Panc1 (cell line): ENCODE data around the gene ZNF865. TPM values are rescaled to one million over a fixed set of nuclear protein-coding genes. Genes with fewer than 3 reads are reported as not detected.
A peak's percentile ranks its signal among the peaks of the same experiment; 100 is the strongest.

Experiments used
- ATAC-seq: fragments of 200-7000 bp; cut with Tn5 transposase; 2 replicates; pipeline ENCODE4 v1.9.1; 2020; ENCODE audit warnings: mild to moderate bottlenecking, moderate library complexity
- BruUV-seq: library from RNA; stranded (reverse); fragments of 400-500 nt; replicated peaks from 2 replicates; lab custom pipeline; 2021; lab: Mats Ljungman, UMichigan
- CTCF ChIA-PET: fragments of 300-600 bp; sonication (Branson Sonifier 250); formaldehyde crosslinking; loops from one replicate; lab custom pipeline; 2022; ENCODE audit warnings: antibody characterized with exemption; lab: Charles Lee
- POLR2A ChIA-PET: fragments of 300-600 bp; sonication (Branson Sonifier 250); formaldehyde crosslinking; loops from one replicate; lab custom pipeline; 2022; ENCODE audit warnings: antibody characterized with exemption; lab: Charles Lee
- DNase-seq: peaks from one replicate; pipeline ENCODE4 v3.0.0-alpha.2; 2010; ENCODE audit warnings: low read depth, low spot score
- H3K27ac ChIP-seq: 2 replicates; pipeline ENCODE4 v1.5.1; 2011; ENCODE audit warnings: mild to moderate bottlenecking, low read length, inconsistent platforms
- H3K27me3 ChIP-seq: fragments of 200-500 bp; sonication (Bioruptor generic); 2 replicates; pipeline ENCODE4 v1.6.0; 2014; ENCODE audit warnings: low read length, inconsistent platforms; ENCODE audit not compliant: control insufficient read depth, insufficient read depth
- H3K36me3 ChIP-seq: fragments of 200-500 bp; sonication (Bioruptor generic); 2 replicates; pipeline ENCODE4 v1.5.1; 2014; ENCODE audit warnings: inconsistent platforms, mild to moderate bottlenecking, low read length, moderate library complexity; ENCODE audit not compliant: control insufficient read depth, insufficient read depth
- H3K4me1 ChIP-seq: 2 replicates; pipeline ENCODE4 v1.5.1; 2011; ENCODE audit warnings: inconsistent platforms, mild to moderate bottlenecking, low read length, moderate library complexity; ENCODE audit not compliant: control insufficient read depth, insufficient read depth
- H3K4me3 ChIP-seq, 2 experiments: 2 replicates each; pipeline ENCODE4 v1.5.1; 2011 to 2012; ENCODE audit warnings: low read depth in 2 of 2, low read length in 2 of 2, mild to moderate bottlenecking in 2 of 2, inconsistent platforms in 1 of 2, moderate library complexity in 1 of 2
- H3K9me3 ChIP-seq: fragments of 200-500 bp; sonication (Bioruptor generic); 2 replicates; pipeline ENCODE4 v1.5.1; 2014; ENCODE audit warnings: low read depth, mild to moderate bottlenecking, inconsistent platforms, low read length, moderate library complexity; ENCODE audit not compliant: control insufficient read depth, insufficient read depth
- CTCF ChIP-seq: fragments of 450-650 bp; IDR thresholded peaks from 2 replicates; pipeline ENCODE4 v1.5.1; 2017; ENCODE audit warnings: mild to moderate bottlenecking
- POLR2AphosphoS5 ChIP-seq: IDR thresholded peaks from 2 replicates; pipeline ENCODE4 v1.6.1; 2012; ENCODE audit warnings: mild to moderate bottlenecking, low read depth, low read length, moderate library complexity
- REST ChIP-seq, 2 experiments: IDR thresholded peaks; 2 replicates each; pipeline ENCODE4 v1.6.1; 2011 to 2012; ENCODE audit warnings: low read depth in 2 of 2, control low read depth in 1 of 2, low read length in 1 of 2, mild to moderate bottlenecking in 1 of 2, moderate library complexity in 1 of 2; ENCODE audit not compliant: insufficient read depth in 1 of 2
- SIN3A ChIP-seq: IDR thresholded peaks from 2 replicates; pipeline ENCODE4 v1.6.1; 2012; ENCODE audit warnings: low read depth, mild to moderate bottlenecking, low read length, moderate library complexity, borderline replicate concordance; ENCODE audit not compliant: insufficient read depth
- TCF7L2 ChIP-seq: IDR thresholded peaks from 2 replicates; pipeline ENCODE4 v1.6.1; 2011; ENCODE audit warnings: mild to moderate bottlenecking, low read depth, low read length, inconsistent platforms
- in situ Hi-C: cut with HindIII; loops from 2 replicates; pipeline ENCODE4 v1.10.0; 2016; ENCODE audit warnings: low sequenced_read_pairs, low pct_unique_long_range_greater_than_20kb
- intact Hi-C: fragments of 100-400 bp; cut with micrococcal nuclease; formaldehyde crosslinking; loops from one replicate; pipeline ENCODE4 v1.10.0; 2022; ENCODE audit not compliant: unreplicated experiment
- total RNA-seq: library from RNA; stranded (reverse); gene quantifications from one replicate; pipeline ENCODE4 v1.2.1, GENCODE V29; 2021; ENCODE audit not compliant: unreplicated experiment

The ZNF865 gene
- total RNA-seq, 1 experiment from 2014 or later, result 25.6 TPM

GRCh38 chr19:55663846-55664536 is 58.5 kb downstream of the ZNF865 start:
- no peak for TF ChIP-seq CTCF
- TF ChIP-seq REST (IDR thresholded peaks at IDR 0.05; ENCODE audit: insufficient read depth in 1 of 2, low read depth in 2 of 2, low read length in 1 of 2), result no peak
- TF ChIP-seq TCF7L2, result no peak
- TF ChIP-seq SIN3A, result no peak
- TF ChIP-seq POLR2AphosphoS5, result no peak
- Histone ChIP-seq H3K27me3 (no peaks in the 10 kb centered on the region), H3K4me1 (peaks cover 46% of the 10 kb centered on the region), H3K4me3 (no peak overlapping the region), H3K36me3 (peaks cover 46% of the 10 kb centered on the region), H3K9me3 (no peaks in the 10 kb centered on the region), H3K27ac (peak overlapping the region; percentile 66; the same call in 1 of the 2 replicates)
- no peak for ATAC-seq
- ChIA-PET POLR2A (no interaction called here), CTCF (no interaction called here)
- in situ Hi-C loops (no loop called here), intact Hi-C loops (no loop called here)
- no TSS peak for BruUV-seq
- DNase-seq, result no peak

GRCh38 chr19:55666343-55667005 is 61.0 kb downstream of the ZNF865 start:
- in situ Hi-C loops, result no loop called here
- peaks cover 55% of the 10 kb centered on the region for H3K4me1 ChIP-seq
- TSS peak; percentile 4 for BruUV-seq
- ATAC-seq (no peak), DNase-seq (no peak)
- H3K36me3 ChIP-seq, result peaks cover 43% of the 10 kb centered on the region
- POLR2A ChIA-PET, result no interaction called here
- H3K9me3 ChIP-seq, result no peaks in the 10 kb centered on the region
- H3K27me3 ChIP-seq, result no peaks in the 10 kb centered on the region
- H3K27ac ChIP-seq, result peak overlapping the region; percentile 55
- intact Hi-C loops, result no loop called here
- CTCF ChIA-PET, result no interaction called here
- no peak overlapping the region for H3K4me3 ChIP-seq
- TF ChIP-seq SIN3A, result no peak
- TF ChIP-seq CTCF, result no peak
- no peak for TF ChIP-seq TCF7L2
- TF ChIP-seq POLR2AphosphoS5, result no peak; the same call in 1 of the 2 replicates

Other genes with a start within 250 kb of the ZNF865 start
- gene GARIN5B, start 242.4 kb upstream of the ZNF865 start, total RNA-seq, result not detected
- gene IL11, start 235.2 kb upstream of the ZNF865 start, total RNA-seq, result 4.4 TPM
- 0.74 TPM for gene TMEM190, start 228.8 kb upstream of the ZNF865 start, total RNA-seq
- gene TMEM238, start 221.4 kb upstream of the ZNF865 start, total RNA-seq, result 7.4 TPM
- gene RPL28, start 219.7 kb upstream of the ZNF865 start, total RNA-seq, result 2,154 TPM
- gene UBE2S, start 197.9 kb upstream of the ZNF865 start, total RNA-seq, result 635 TPM
- 0.03 TPM for gene SHISA7, start 162.3 kb upstream of the ZNF865 start, total RNA-seq
- gene ISOC2, start 144.0 kb upstream of the ZNF865 start, total RNA-seq, result 150 TPM
- not detected for gene C19orf85, start 140.9 kb upstream of the ZNF865 start, total RNA-seq
- 21.7 TPM for gene ZNF628, start 129.0 kb upstream of the ZNF865 start, total RNA-seq
- 93.1 TPM for gene NAT14, start 120.5 kb upstream of the ZNF865 start, total RNA-seq
- gene SSC5D, start 117.2 kb upstream of the ZNF865 start, total RNA-seq, result 13.0 TPM
- 0.69 TPM for gene SBK2, start 68.5 kb upstream of the ZNF865 start, total RNA-seq
- 4.0 TPM for gene SBK3, start 60.1 kb upstream of the ZNF865 start, total RNA-seq
- gene ZNF579, start 24.8 kb upstream of the ZNF865 start, total RNA-seq, result 39.5 TPM
- 28.5 TPM for gene FIZ1, start 6.1 kb upstream of the ZNF865 start, total RNA-seq
- gene ZNF524, start 5.4 kb upstream of the ZNF865 start, total RNA-seq, result 26.4 TPM
- 8.9 TPM for gene ZNF784, start 18.9 kb downstream of the ZNF865 start, total RNA-seq
- 58.0 TPM for gene ZNF580, start 35.4 kb downstream of the ZNF865 start, total RNA-seq
- gene ZNF581, start 38.0 kb downstream of the ZNF865 start, total RNA-seq, result 39.0 TPM
- 47.8 TPM for gene CCDC106, start 42.6 kb downstream of the ZNF865 start, total RNA-seq
- 545 TPM for gene U2AF2, start 49.4 kb downstream of the ZNF865 start, total RNA-seq
- gene EPN1, start 69.6 kb downstream of the ZNF865 start, total RNA-seq, result 361 TPM
- gene NLRP9, start 132.8 kb downstream of the ZNF865 start, total RNA-seq, result not detected
- not detected for gene RFPL4A, start 153.4 kb downstream of the ZNF865 start, total RNA-seq
- not detected for gene RFPL4AL1, start 163.5 kb downstream of the ZNF865 start, total RNA-seq
- 0.18 TPM for gene NLRP11, start 226.4 kb downstream of the ZNF865 start, total RNA-seq
- not detected for gene NLRP4, start 230.9 kb downstream of the ZNF865 start, total RNA-seq